K562 (cell line): ENCODE data around the gene ACTN2. TPM values are rescaled to one million over a fixed set of nuclear protein-coding genes. Genes with fewer than 3 reads are reported as not detected.

Experiments used
- ATF6 ChIP-seq: sonication (generic); formaldehyde crosslinking; IDR thresholded peaks from 2 replicates; pipeline ENCODE4 v1.4.0; 2020; ENCODE audit warnings: mild to moderate bottlenecking, missing genetic modification reagents
- CBFB ChIP-seq: sonication (generic); formaldehyde crosslinking; IDR thresholded peaks from 2 replicates; pipeline ENCODE4 v1.4.0; 2020; ENCODE audit warnings: mild to moderate bottlenecking, missing genetic modification reagents
- CREB5 ChIP-seq: fragments of 250-450 bp; sonication (Bioruptor Pico); IDR thresholded peaks from 2 replicates; pipeline ENCODE4 v1.5.0; 2020; ENCODE audit warnings: mild to moderate bottlenecking
- ETV1 ChIP-seq: fragments of 450-650 bp; conservative IDR thresholded peaks from 2 replicates; pipeline ENCODE4 v1.6.1; 2016; ENCODE audit warnings: missing genetic modification characterization, control low read depth, low read depth, missing compliant biosample characterization
- GABPB1 ChIP-seq: sonication (generic); formaldehyde crosslinking; IDR thresholded peaks from 2 replicates; pipeline ENCODE4 v1.8.0; 2022; ENCODE audit warnings: mild to moderate bottlenecking, missing genetic modification reagents
- GTF2E2 ChIP-seq: fragments of 200-800 bp; sonication (Bioruptor generic); IDR thresholded peaks from 2 replicates; pipeline ENCODE4 v1.6.1; 2016; ENCODE audit warnings: missing genetic modification characterization, missing compliant biosample characterization
- KAT2B ChIP-seq: IDR thresholded peaks from one replicate; pipeline ENCODE4 v1.6.1; 2012; ENCODE audit warnings: low read depth, mild to moderate bottlenecking, control low read depth, inconsistent platforms, low read length, moderate library complexity
- MCM2 ChIP-seq: fragments of 450-650 bp; IDR thresholded peaks from 2 replicates; pipeline ENCODE4 v1.6.1; 2017; ENCODE audit warnings: low read depth, mild to moderate bottlenecking
- MECOM ChIP-seq: fragments of 250-450 bp; sonication (Bioruptor Pico); IDR thresholded peaks from 2 replicates; pipeline ENCODE4 v1.8.0; 2022; ENCODE audit warnings: inconsistent platforms
- MEIS2 ChIP-seq: fragments of 450-650 bp; IDR thresholded peaks from 2 replicates; pipeline ENCODE4 v1.6.1; 2014; ENCODE audit warnings: mild to moderate bottlenecking; ENCODE audit not compliant: partially characterized antibody
- MLLT1 ChIP-seq, 2 experiments: fragments of 450-650 bp; IDR thresholded peaks; 2 replicates each; pipeline ENCODE4 v1.6.1; 2016
- POLR3A ChIP-seq: IDR thresholded peaks from 2 replicates; pipeline ENCODE4 v1.6.1; 2011; ENCODE audit warnings: borderline replicate concordance, mild to moderate bottlenecking, moderate library complexity; ENCODE audit not compliant: insufficient read length, insufficient read depth; ENCODE audit errors: extremely low read depth
- SETDB1 ChIP-seq: IDR thresholded peaks from one replicate; pipeline ENCODE4 v1.6.1; 2012; ENCODE audit warnings: low read length, control low read depth, inconsistent platforms
- SIN3A ChIP-seq, 2 experiments: fragments of 150-350 bp in 1 of 2; IDR thresholded peaks; 2 replicates each; pipeline ENCODE4 v1.6.1; 2011 to 2016; ENCODE audit warnings: borderline replicate concordance in 2 of 2, low read depth in 2 of 2, low read length in 2 of 2, mild to moderate bottlenecking in 2 of 2, moderate library complexity in 2 of 2; ENCODE audit not compliant: control insufficient read depth in 1 of 2
- SRF ChIP-seq, 2 experiments: fragments of 250-450, 450-650 bp in 1 of 2; sonication (Bioruptor Pico) in 1 of 2; sonication (generic) in 1 of 2; formaldehyde crosslinking; IDR thresholded peaks; 2 replicates each; pipeline versions ENCODE4 v1.5.0 to v1.5.1; 2020 to 2022; ENCODE audit warnings: mild to moderate bottlenecking in 1 of 2, missing genetic modification reagents in 1 of 2
- STAG1 ChIP-seq: sonication (generic); formaldehyde crosslinking; IDR thresholded peaks from 2 replicates; pipeline ENCODE4 v1.5.0; 2020; ENCODE audit warnings: missing genetic modification reagents, borderline replicate concordance
- ZFP30 ChIP-seq: fragments of 250-450 bp; sonication (Bioruptor Pico); IDR thresholded peaks from 2 replicates; pipeline ENCODE4 v1.8.0; 2022; ENCODE audit warnings: moderate library complexity, mild to moderate bottlenecking, inconsistent platforms, borderline replicate concordance
- ZKSCAN1 ChIP-seq: fragments of 150-350 bp; IDR thresholded peaks from 2 replicates; pipeline ENCODE4 v1.6.1; 2016; ENCODE audit warnings: low read depth, low read length
- ZNF146 ChIP-seq: IDR thresholded peaks from one replicate; pipeline ENCODE4 v1.6.1; 2018; ENCODE audit warnings: missing compliant biosample characterization; ENCODE audit not compliant: unreplicated experiment
- ZNF436 ChIP-seq: fragments of 250-450, 450-650 bp; sonication (Bioruptor Pico); formaldehyde crosslinking; IDR thresholded peaks from 2 replicates; pipeline ENCODE4 v1.7.0; 2020; ENCODE audit warnings: mild to moderate bottlenecking
- ZNF830 ChIP-seq: fragments of 250-450 bp; sonication (Bioruptor Pico); IDR thresholded peaks from 2 replicates; pipeline ENCODE4 v1.5.0; 2021; ENCODE audit warnings: mild to moderate bottlenecking
- polyA plus RNA-seq, 8 experiments: library from polyadenylated mRNA; depleted of rRNA in 4 of 8; stranded (reverse) in 5 of 8; unstranded in 3 of 8; fragments of >200 nt; fragmentation: Nextera tagmentation in 2 of 8; fragmentation: Illumina TruSeq in 1 of 8; extraction: Ambion mirVana in 2 of 8; extraction: Trizol in 1 of 8; gene quantifications; 2 replicates each; pipeline versions ENCODE4 v1.2.1 to v1.2.3, GENCODE V29; 2011 to 2014; ENCODE audit warnings: inconsistent platforms in 1 of 8, missing spikeins in 1 of 8
- total RNA-seq, 7 experiments: library from RNA; depleted of rRNA in 6 of 7; stranded (reverse); fragments of >200 nt in 6 of 7; fragmentation: Illumina TruSeq in 2 of 7; extraction: Trizol in 2 of 7; gene quantifications; 2 replicates each; pipeline versions ENCODE4 v1.2.1 to v1.2.3, GENCODE V29; 2011 to 2021; ENCODE audit warnings: low replicate concordance in 1 of 7
- TF ChIP-seq, protein P1 (sequence below): IDR thresholded peaks from 2 replicates; pipeline ENCODE4 v1.6.1; 2014; ENCODE audit warnings: antibody characterized with exemption

Gene ACTN2
- total and polyA plus RNA-seq, 9 of the 15 experiments (the other 6 are each of a cell fraction or from before 2014, with no cell fraction given): 0.18 to 0.94 (median 0.42) TPM

- TF ChIP-seq SIN3A (IDR thresholded peaks at IDR 0.05; ENCODE audit: borderline replicate concordance in 2 of 2, control insufficient read depth in 1 of 2, low read depth in 2 of 2, low read length in 2 of 2) (peak; percentile 68 to 77; a peak in 2 of 4 replicates), CREB5 (CRISPR knock-in tag) (no peak), MEIS2 (peak; percentile 76), ETV1 (tag) (peak; percentile 79), ATF6 (CRISPR knock-in tag) (peak; percentile 37; the same call in 1 of the 2 replicates), CBFB (CRISPR knock-in tag) (no peak), KAT2B (no peak), POLR3A (no peak), ZNF146 (CRISPR knock-in tag) (no peak), GTF2E2 (tag) (peak; percentile 25; the same call in 1 of the 2 replicates), STAG1 (CRISPR knock-in tag) (peak; percentile 63; the same call in 1 of the 2 replicates), ZFP30 (CRISPR knock-in tag) (no peak), MLLT1 (IDR thresholded peaks at IDR 0.05) (no peak; a peak in 2 of 4 replicates), ZKSCAN1 (peak; percentile 79; the same call in 1 of the 2 replicates), SRF (CRISPR knock-in tag; IDR thresholded peaks at IDR 0.05) (peak in 1 of 2 experiments; percentile 59; a peak in 1 of 4 replicates), GABPB1 (peak; percentile 93), ZNF830 (CRISPR knock-in tag) (no peak), MECOM (no peak), SETDB1 (no peak), MCM2 (no peak), ZNF436 (CRISPR knock-in tag) (no peak)
- TF ChIP-seq, protein P1, sequence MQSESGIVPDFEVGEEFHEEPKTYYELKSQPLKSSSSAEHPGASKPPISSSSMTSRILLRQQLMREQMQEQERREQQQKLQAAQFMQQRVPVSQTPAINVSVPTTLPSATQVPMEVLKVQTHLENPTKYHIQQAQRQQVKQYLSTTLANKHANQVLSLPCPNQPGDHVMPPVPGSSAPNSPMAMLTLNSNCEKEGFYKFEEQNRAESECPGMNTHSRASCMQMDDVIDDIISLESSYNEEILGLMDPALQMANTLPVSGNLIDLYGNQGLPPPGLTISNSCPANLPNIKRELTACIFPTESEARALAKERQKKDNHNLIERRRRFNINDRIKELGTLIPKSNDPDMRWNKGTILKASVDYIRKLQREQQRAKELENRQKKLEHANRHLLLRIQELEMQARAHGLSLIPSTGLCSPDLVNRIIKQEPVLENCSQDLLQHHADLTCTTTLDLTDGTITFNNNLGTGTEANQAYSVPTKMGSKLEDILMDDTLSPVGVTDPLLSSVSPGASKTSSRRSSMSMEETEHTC: 0 out of 2 replicates have a peak, but pooled peaks have one; percentile 39
Measured at GRCh38 chr1:236795035-236795756, 108.9 kb downstream of the ACTN2 start, which contains the start of gene MTR (continued).
